PC-3 (cell line): ENCODE results near the gene PSME2.

Source experiments
- CTCF ChIP-seq: fragments of 300-600 bp; sonication (generic); conservative IDR thresholded peaks from 2 replicates; pipeline ENCODE4 v1.5.1; 2017; ENCODE audit warnings: antibody characterized with exemption, low read depth, mild to moderate bottlenecking, low read length
- EZH2 ChIP-seq: fragments of 300-600 bp; sonication (generic); IDR thresholded peaks from one replicate; pipeline ENCODE4 v1.6.1; 2017; ENCODE audit warnings: antibody characterized with exemption, mild to moderate bottlenecking, low read length; ENCODE audit not compliant: unreplicated experiment
- EZH2phosphoT487 ChIP-seq: fragments of 300-600 bp; sonication (generic); IDR thresholded peaks from 2 replicates; pipeline ENCODE4 v1.6.1; 2018; ENCODE audit warnings: mild to moderate bottlenecking, antibody characterized with exemption, low read length, borderline replicate concordance

GRCh38 chr14:24184104-24184970 lies 37.9 kb upstream of the PSME2 start:
- TF ChIP-seq CTCF (no peak), EZH2 (no peak), EZH2phosphoT487 (no peak)
